HCT116 (cell line): ENCODE results near the gene NBAS. TPM values are rescaled to one million over a fixed set of nuclear protein-coding genes. Genes with fewer than 3 reads are reported as not detected.

ENCODE experiments used
- ATAC-seq: fragments of 200-7000 bp; cut with Tn5 transposase; 2 replicates; pipeline ENCODE4 v1.9.1; 2020; ENCODE audit warnings: mild to moderate bottlenecking, moderate library complexity
- BruUV-seq: library from RNA; stranded (reverse); fragments of 400-500 nt; replicated peaks from 2 replicates; lab custom pipeline; 2021; lab: Mats Ljungman, UMichigan
- CTCF ChIA-PET: fragments of 300-600 bp; sonication (Branson Sonifier 250); formaldehyde crosslinking; loops from one replicate; lab custom pipeline; 2021; ENCODE audit warnings: antibody characterized with exemption; lab: Charles Lee
- POLR2A ChIA-PET: fragments of 300-600, 350-600 bp; sonication (Branson Sonifier 250); formaldehyde crosslinking; loops from one replicate; lab custom pipeline; 2021; ENCODE audit warnings: antibody characterized with exemption; lab: Charles Lee
- RAD21 ChIA-PET, 2 experiments: fragments of 300-600 bp; sonication (Branson Sonifier 250); formaldehyde crosslinking; loops; one replicate each; lab custom pipeline; 2023; ENCODE audit warnings: low total read pairs in 2 of 2; ENCODE audit not compliant: uncharacterized antibody in 2 of 2, unreplicated experiment in 2 of 2, low non-redundant PET in 1 of 2; lab: Charles Lee
- DNase-seq: peaks from one replicate; pipeline ENCODE4 v3.0.0-alpha.2; 2010; ENCODE audit warnings: low read depth, low spot score
- H2AFZ ChIP-seq: fragments of 200-600 bp; shearing (Covaris generic), sonication (generic); 2 replicates; pipeline ENCODE4 v1.6.1; 2017; ENCODE audit warnings: low read depth, mixed run types, mixed read lengths, antibody characterized with exemption, low read length; ENCODE audit not compliant: poor library complexity, severe bottlenecking
- H3K27ac ChIP-seq: 2 replicates; pipeline ENCODE4 v1.5.1; 2012; ENCODE audit warnings: low read depth, low read length
- H3K27me3 ChIP-seq: fragments of 200-600 bp; sonication (generic); 2 replicates; pipeline ENCODE4 v1.6.1; 2016; ENCODE audit warnings: mixed run types, low read length, mixed read lengths; ENCODE audit not compliant: insufficient read depth
- H3K36me3 ChIP-seq, 2 experiments: fragments of 200-500 bp in 1 of 2; fragments of 200-600 bp in 1 of 2; sonication (Bioruptor generic) in 1 of 2; sonication (generic) in 1 of 2; 2 replicates each; pipeline versions ENCODE4 v1.5.1 to v1.6.1; 2014 to 2016; ENCODE audit warnings: low read length in 2 of 2, inconsistent platforms in 1 of 2, mixed read lengths in 1 of 2, mixed run types in 1 of 2; ENCODE audit not compliant: insufficient read depth in 2 of 2, control insufficient read depth in 1 of 2
- H3K4me1 ChIP-seq, 2 experiments: fragments of 200-600 bp in 1 of 2; sonication (generic) in 1 of 2; 2 replicates each; pipeline versions ENCODE4 v1.5.1 to v1.6.1; 2012 to 2017; ENCODE audit warnings: low read length in 2 of 2, inconsistent platforms in 1 of 2, mild to moderate bottlenecking in 1 of 2, mixed read lengths in 1 of 2, mixed run types in 1 of 2, moderate library complexity in 1 of 2; ENCODE audit not compliant: insufficient read depth in 2 of 2, control insufficient read depth in 1 of 2
- H3K4me2 ChIP-seq: fragments of 200-600 bp; sonication (generic); 2 replicates; pipeline ENCODE4 v1.6.1; 2017; ENCODE audit warnings: mixed run types, low read length, mixed read lengths
- H3K4me3 ChIP-seq, 2 experiments: fragments of 200-600 bp in 1 of 2; sonication (generic) in 1 of 2; replicated peaks in 1 of 2; 2 replicates each; pipeline ENCODE4 v1.5.1; 2011 to 2016; ENCODE audit warnings: low read length in 2 of 2, control low read depth in 1 of 2, low read depth in 1 of 2, mild to moderate bottlenecking in 1 of 2, mixed read lengths in 1 of 2, mixed run types in 1 of 2
- H3K79me2 ChIP-seq: fragments of 200-600 bp; sonication (generic); 2 replicates; pipeline ENCODE4 v1.6.1; 2017; ENCODE audit warnings: mild to moderate bottlenecking, mixed run types, low read length, moderate library complexity, mixed read lengths; ENCODE audit not compliant: insufficient read depth
- H3K9ac ChIP-seq: fragments of 200-600 bp; sonication (generic); 2 replicates; pipeline ENCODE4 v1.6.1; 2016; ENCODE audit warnings: low read length, mixed read lengths
- H3K9me2 ChIP-seq: fragments of 200-600 bp; sonication (generic), shearing (Covaris generic); 2 replicates; pipeline ENCODE4 v1.6.1; 2017; ENCODE audit warnings: mixed run types, mild to moderate bottlenecking, moderate library complexity; ENCODE audit not compliant: insufficient read depth
- H3K9me3 ChIP-seq, 2 experiments: fragments of 200-500 bp in 1 of 2; fragments of 200-600 bp in 1 of 2; sonication (Bioruptor generic) in 1 of 2; sonication (generic) in 1 of 2; 2 replicates each; pipeline ENCODE4 v1.6.1; 2014 to 2017; ENCODE audit warnings: low read length in 2 of 2, mixed read lengths in 2 of 2, inconsistent platforms in 1 of 2, low read depth in 1 of 2, mild to moderate bottlenecking in 1 of 2, mixed run types in 1 of 2, moderate library complexity in 1 of 2; ENCODE audit not compliant: control insufficient read depth in 1 of 2, insufficient read depth in 1 of 2
- H4K20me1 ChIP-seq: fragments of 200-600 bp; sonication (generic), shearing (Covaris generic); 2 replicates; pipeline ENCODE4 v1.6.1; 2017; ENCODE audit warnings: mixed run types, mild to moderate bottlenecking, moderate library complexity; ENCODE audit not compliant: insufficient read depth
- CBX3 ChIP-seq: IDR thresholded peaks from 2 replicates; pipeline ENCODE4 v1.6.1; 2012; ENCODE audit warnings: low read depth
- CEBPB ChIP-seq: IDR thresholded peaks from 2 replicates; pipeline ENCODE4 v1.6.1; 2012; ENCODE audit warnings: low read depth
- EZH2 ChIP-seq: fragments of 200-600 bp; sonication (generic); IDR thresholded peaks from 2 replicates; pipeline ENCODE4 v1.6.1; 2017; ENCODE audit warnings: antibody characterized with exemption, mixed run types
- EZH2phosphoT487 ChIP-seq: fragments of 200-600 bp; IDR thresholded peaks from 2 replicates; pipeline ENCODE4 v1.6.1; 2018; ENCODE audit warnings: antibody characterized with exemption, borderline replicate concordance
- FOSL1 ChIP-seq: IDR thresholded peaks from 2 replicates; pipeline ENCODE4 v1.6.1; 2012; ENCODE audit warnings: low read depth
- MAX ChIP-seq: IDR thresholded peaks from 2 replicates; pipeline ENCODE4 v1.6.1; 2012
- REST ChIP-seq: IDR thresholded peaks from 2 replicates; pipeline ENCODE4 v1.6.1; 2012; ENCODE audit warnings: low read depth
- SP1 ChIP-seq: IDR thresholded peaks from 2 replicates; pipeline ENCODE4 v1.6.1; 2012; ENCODE audit warnings: low read depth
- SRF ChIP-seq: IDR thresholded peaks from 2 replicates; pipeline ENCODE4 v1.6.1; 2012; ENCODE audit warnings: low read depth
- YY1 ChIP-seq: IDR thresholded peaks from 2 replicates; pipeline ENCODE4 v1.6.1; 2011; ENCODE audit warnings: low read length, low read depth, moderate library complexity, mild to moderate bottlenecking; ENCODE audit not compliant: insufficient replicate concordance; ENCODE audit errors: extremely low read depth
- ZBTB33 ChIP-seq: IDR thresholded peaks from 2 replicates; pipeline ENCODE4 v1.6.1; 2011; ENCODE audit warnings: mild to moderate bottlenecking, low read length, moderate library complexity; ENCODE audit not compliant: insufficient replicate concordance; ENCODE audit errors: extremely low read depth
- ZNF274 ChIP-seq: fragments of 200-500 bp; sonication (Bioruptor generic); IDR thresholded peaks from 2 replicates; pipeline ENCODE4 v1.6.1; 2014; ENCODE audit warnings: mild to moderate bottlenecking, low read depth, low read length, inconsistent platforms
- intact Hi-C: fragments of 100-400 bp; cut with micrococcal nuclease; formaldehyde crosslinking; loops from 2 replicates; pipeline ENCODE4 v1.10.0; 2022
- total RNA-seq: library from RNA; stranded (reverse); gene quantifications from one replicate; pipeline ENCODE4 v1.2.1, GENCODE V29; 2021; ENCODE audit not compliant: unreplicated experiment

The NBAS gene
- total RNA-seq, 1 experiment from 2014 or later, result 32.8 TPM

- ATAC-seq (no peak), DNase-seq (no peak)
- Histone ChIP-seq H3K4me2 (no peak overlapping the region), H3K9me3 (no peaks in the 10 kb centered on the region), H4K20me1 (no peaks in the 10 kb centered on the region), H3K9me2 (no peaks in the 10 kb centered on the region), H3K36me3 (no peaks in the 10 kb centered on the region), H2AFZ (no peak overlapping the region), H3K27me3 (no peaks in the 10 kb centered on the region)
- BruUV-seq, result no TSS peak
- POLR2A ChIA-PET, result no interaction called here
- TF ChIP-seq SP1, result no peak
- no peak for TF ChIP-seq YY1
- TF ChIP-seq ZBTB33, result no peak
- TF ChIP-seq ZNF274, result no peak
- no peak for TF ChIP-seq EZH2
- no peak for TF ChIP-seq MAX
- TF ChIP-seq, all 23 proteins: peak for 0
- no peak overlapping the region for H3K27ac ChIP-seq
- H3K9ac ChIP-seq, result no peak overlapping the region
- intact Hi-C loops, result no loop called here
- H3K4me3 ChIP-seq, result no peak overlapping the region
- CTCF ChIA-PET, result no interaction called here
- RAD21 ChIA-PET, result no interaction called here
- H3K4me1 ChIP-seq, result peaks cover 18% of the 10 kb centered on the region in 2 experiments
- no peaks in the 10 kb centered on the region for H3K79me2 ChIP-seq
Observed at GRCh38 chr2:15178946-15179345, 382.2 kb downstream of the NBAS start.

- ATAC-seq (peak; percentile 95), DNase-seq (peak; percentile 83)
- H2AFZ ChIP-seq, result no peak overlapping the region
- no peak overlapping the region for H3K27ac ChIP-seq
- no peaks in the 10 kb centered on the region for H4K20me1 ChIP-seq
- RAD21 ChIA-PET, result no interaction called here
- no peaks in the 10 kb centered on the region for H3K9me3 ChIP-seq
- H3K36me3 ChIP-seq, result no peaks in the 10 kb centered on the region
- CTCF ChIA-PET, result no interaction called here
- intact Hi-C loops, result no loop called here
- peak overlapping the region; percentile 55 for H3K4me2 ChIP-seq
- H3K4me1 ChIP-seq, result peaks cover 18% of the 10 kb centered on the region in 2 experiments
- H3K9ac ChIP-seq, result no peak overlapping the region
- BruUV-seq, result no TSS peak
- H3K79me2 ChIP-seq, result no peaks in the 10 kb centered on the region
- H3K4me3 ChIP-seq, result no peak overlapping the region
- no peaks in the 10 kb centered on the region for H3K27me3 ChIP-seq
- no peaks in the 10 kb centered on the region for H3K9me2 ChIP-seq
- POLR2A ChIA-PET, result no interaction called here
- no peak for TF ChIP-seq SRF
- TF ChIP-seq SP1, result peak; percentile 77
- peak; percentile 71; the same call in 1 of the 2 replicates for TF ChIP-seq CBX3
- no peak for TF ChIP-seq YY1
- no peak for TF ChIP-seq REST
- TF ChIP-seq FOSL1, result peak; percentile 77
- no peak for TF ChIP-seq EZH2phosphoT487
- TF ChIP-seq CEBPB, result peak; percentile 74
Observed at GRCh38 chr2:15177103-15177502, 384.0 kb downstream of the NBAS start.
